ENCODE measurements around the gene SPATA46.

GRCh38 chr1:162375463-162375862, 1.2 kb downstream of the SPATA46 start:
- TF ChIP-seq CBX3 (IDR thresholded peaks at IDR 0.05; ENCODE audit: low read depth) = no peak
- TF ChIP-seq POLR2AphosphoS5 (IDR thresholded peaks at IDR 0.05; ENCODE audit: low read depth, low read length) = no peak
- TF ChIP-seq REST (IDR thresholded peaks at IDR 0.05; ENCODE audit: low read depth) = no peak
- TF ChIP-seq CEBPB (IDR thresholded peaks at IDR 0.05; ENCODE audit: low read depth) = no peak
- TF ChIP-seq RAD21 (IDR thresholded peaks at IDR 0.05; ENCODE audit: low read depth) = no peak
- TF ChIP-seq ZNF274 (IDR thresholded peaks at IDR 0.05; ENCODE audit: low read depth, low read length) = no peak
- no peak for TF ChIP-seq CTCF (IDR thresholded peaks at IDR 0.05 in 2 of 3, conservative IDR thresholded peaks at IDR 0.05 in 1 of 3; ENCODE audit: borderline replicate concordance in 1 of 3, insufficient read depth in 1 of 3, low read depth in 2 of 3, low read length in 2 of 3)
- no peak for TF ChIP-seq POLR2A (IDR thresholded peaks at IDR 0.05; ENCODE audit: borderline replicate concordance, extremely low read depth, insufficient read depth, insufficient read length)
- TF ChIP-seq SP1 (IDR thresholded peaks at IDR 0.05; ENCODE audit: low read depth) = no peak
- no peak for TF ChIP-seq MAX (IDR thresholded peaks at IDR 0.05)
- TF ChIP-seq ZBTB33 (IDR thresholded peaks at IDR 0.05; ENCODE audit: extremely low read depth, insufficient replicate concordance, low read length) = no peak
- no peak for TF ChIP-seq EZH2 (IDR thresholded peaks at IDR 0.05)
- no peak for TF ChIP-seq EZH2phosphoT487 (IDR thresholded peaks at IDR 0.05; ENCODE audit: borderline replicate concordance)
- no peak for TF ChIP-seq ZFX (IDR thresholded peaks at IDR 0.05)

Measured in HCT116 (cell line).